ENCODE results near the gene ADAM12. TPM values are rescaled to one million over a fixed set of nuclear protein-coding genes. Genes with fewer than 3 reads are reported as not detected.

The ADAM12 gene
- polyA plus RNA-seq, 3 donors: 0.05 TPM; not detected in 2

DNA sequence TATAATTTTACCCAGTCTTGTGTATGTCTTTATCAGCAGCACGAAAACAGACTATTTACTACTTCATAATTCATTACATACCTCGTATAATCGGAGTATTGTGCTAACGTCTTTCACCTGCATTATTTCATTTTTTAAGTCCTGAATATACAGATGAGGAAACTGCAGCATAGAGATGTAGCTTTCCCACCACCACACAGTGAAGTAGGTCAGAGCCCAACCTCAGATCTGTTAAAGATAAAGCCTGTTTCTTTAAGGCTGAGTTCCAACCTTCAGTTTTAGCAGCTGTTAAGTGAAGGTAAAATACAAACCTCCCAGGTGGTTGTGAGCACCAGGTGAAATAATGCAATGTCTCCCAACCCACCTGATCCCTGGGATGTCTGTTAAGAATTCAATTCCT is 2.0 kb upstream of the ADAM12 start:
- no peak overlapping the region for H3K4me3 Mint-ChIP-seq
- Histone ChIP-seq H4K20me1 (ENCODE audit: insufficient read depth, low read length) (no peaks in the 10 kb centered on the region), H3K4me3 (replicated peaks in 1 of 3; ENCODE audit: low read depth in 2 of 3, low read length in 3 of 3) (no peak overlapping the region), H3K79me2 (ENCODE audit: insufficient read depth, low read length) (no peaks in the 10 kb centered on the region), H2AFZ (ENCODE audit: insufficient read depth, low read depth, low read length, poor library complexity, severe bottlenecking) (no peak overlapping the region), H3K36me3 (replicated peaks in 1 of 2; ENCODE audit: control insufficient read depth in 1 of 2, insufficient read depth in 2 of 2, low read length in 2 of 2) (no peaks in the 10 kb centered on the region), H3K4me2 (replicated peaks; ENCODE audit: extremely low read depth, low read length, poor library complexity, severe bottlenecking) (no peak overlapping the region), H3K9ac (ENCODE audit: insufficient read depth, low read length, poor library complexity, severe bottlenecking) (no peak overlapping the region), H3K4me1 (ENCODE audit: control insufficient read depth in 1 of 2, insufficient read depth in 2 of 2, low read length in 2 of 2) (no peaks in the 10 kb centered on the region), H3K27ac (ENCODE audit: low read depth in 1 of 2, low read length in 2 of 2) (no peak overlapping the region), H3K27me3 (ENCODE audit: control insufficient read depth in 2 of 2, insufficient read depth in 2 of 2, low read length in 2 of 2) (peaks cover 28 to 51% of the 10 kb centered on the region in 2 donors), H3K9me3 (replicated peaks in 1 of 2; ENCODE audit: control insufficient read depth in 1 of 2, insufficient read depth in 1 of 2, low read length in 2 of 2) (peaks cover 0 to 7% of the 10 kb centered on the region in 2 donors)
- H3K36me3 Mint-ChIP-seq: no peaks in the 10 kb centered on the region
- WGBS (ENCODE audit: insufficient coverage): 60% methylated on average over 1 of the region's 4 CpGs
- no peak for DNase-seq
- H3K4me1 Mint-ChIP-seq: peaks cover 6% of the 10 kb centered on the region
- H3K27me3 Mint-ChIP-seq (ENCODE audit: low read depth in 3 of 3): peaks cover 42 to 47% (median 47%) of the 10 kb centered on the region in 3 donors
- H3K9me3 Mint-ChIP-seq: peaks cover 0 to 18% (median 11%) of the 10 kb centered on the region in 7 donors
- TF ChIP-seq, protein P1, sequence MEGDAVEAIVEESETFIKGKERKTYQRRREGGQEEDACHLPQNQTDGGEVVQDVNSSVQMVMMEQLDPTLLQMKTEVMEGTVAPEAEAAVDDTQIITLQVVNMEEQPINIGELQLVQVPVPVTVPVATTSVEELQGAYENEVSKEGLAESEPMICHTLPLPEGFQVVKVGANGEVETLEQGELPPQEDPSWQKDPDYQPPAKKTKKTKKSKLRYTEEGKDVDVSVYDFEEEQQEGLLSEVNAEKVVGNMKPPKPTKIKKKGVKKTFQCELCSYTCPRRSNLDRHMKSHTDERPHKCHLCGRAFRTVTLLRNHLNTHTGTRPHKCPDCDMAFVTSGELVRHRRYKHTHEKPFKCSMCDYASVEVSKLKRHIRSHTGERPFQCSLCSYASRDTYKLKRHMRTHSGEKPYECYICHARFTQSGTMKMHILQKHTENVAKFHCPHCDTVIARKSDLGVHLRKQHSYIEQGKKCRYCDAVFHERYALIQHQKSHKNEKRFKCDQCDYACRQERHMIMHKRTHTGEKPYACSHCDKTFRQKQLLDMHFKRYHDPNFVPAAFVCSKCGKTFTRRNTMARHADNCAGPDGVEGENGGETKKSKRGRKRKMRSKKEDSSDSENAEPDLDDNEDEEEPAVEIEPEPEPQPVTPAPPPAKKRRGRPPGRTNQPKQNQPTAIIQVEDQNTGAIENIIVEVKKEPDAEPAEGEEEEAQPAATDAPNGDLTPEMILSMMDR (IDR thresholded peaks at IDR 0.05): no peak
- H3K27ac Mint-ChIP-seq: no peak overlapping the region
- intact Hi-C loops (cut with micrococcal nuclease): no loop called here

DNA sequence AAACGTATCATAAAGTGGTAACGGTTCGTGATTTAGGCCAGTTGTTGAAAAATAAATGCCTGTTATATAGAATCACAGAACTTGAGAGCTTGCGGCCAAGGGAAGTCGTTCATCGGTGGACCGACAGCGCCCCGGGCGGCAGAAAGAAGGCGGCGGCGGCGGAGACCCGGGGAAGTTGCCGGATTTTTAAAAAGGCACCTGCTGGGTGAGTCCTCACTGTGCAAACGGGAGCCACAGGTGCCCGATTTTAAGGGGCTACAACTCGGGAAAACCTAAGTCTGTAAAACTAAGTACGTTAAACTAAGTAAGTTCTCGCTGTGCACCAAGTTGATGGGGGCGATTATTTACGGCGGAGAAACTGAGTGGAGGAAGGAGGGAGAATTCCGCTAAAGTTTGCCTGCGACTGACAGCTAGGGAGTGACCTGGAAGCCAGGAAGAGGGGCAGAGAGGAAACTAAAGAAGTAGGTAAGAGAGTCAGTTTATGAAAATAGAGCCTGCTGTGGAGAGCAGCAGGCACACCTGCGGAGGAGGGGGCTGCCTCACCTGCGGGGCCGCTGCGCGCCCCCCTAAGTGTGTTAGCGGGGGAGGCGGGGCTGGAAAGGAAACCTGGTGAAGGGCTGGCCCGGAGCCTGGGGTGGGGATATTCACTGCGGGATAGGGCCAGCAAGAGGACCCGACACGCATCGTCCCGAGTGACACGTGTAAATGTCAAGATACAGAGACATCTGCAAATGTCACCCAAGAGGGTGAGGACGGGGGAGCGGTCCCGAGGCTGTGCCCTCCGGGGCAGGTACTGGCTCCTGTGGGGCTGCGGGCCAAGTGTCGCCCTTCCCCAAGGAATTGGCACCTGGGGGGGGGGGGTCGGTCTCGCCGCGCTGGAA is 996 bp downstream of the ADAM12 start:
- H3K79me2 ChIP-seq (ENCODE audit: insufficient read depth, low read length): no peaks in the 10 kb centered on the region
- WGBS (ENCODE audit: insufficient coverage): 4% methylated on average over 48 of the region's 50 CpGs
- no peak overlapping the region for H3K4me3 ChIP-seq (replicated peaks in 1 of 3; ENCODE audit: low read depth in 2 of 3, low read length in 3 of 3)
- peaks cover 38 to 50% (median 48%) of the 10 kb centered on the region in 3 donors for H3K27me3 Mint-ChIP-seq (ENCODE audit: low read depth in 3 of 3)
- H4K20me1 ChIP-seq (ENCODE audit: insufficient read depth, low read length): no peaks in the 10 kb centered on the region
- no peaks in the 10 kb centered on the region for H3K4me1 ChIP-seq (ENCODE audit: control insufficient read depth in 1 of 2, insufficient read depth in 2 of 2, low read length in 2 of 2)
- H3K27ac Mint-ChIP-seq: no peak overlapping the region
- H3K4me2 ChIP-seq (replicated peaks; ENCODE audit: extremely low read depth, low read length, poor library complexity, severe bottlenecking): peak overlapping the region; percentile 4
- H3K9me3 ChIP-seq (replicated peaks in 1 of 2; ENCODE audit: control insufficient read depth in 1 of 2, insufficient read depth in 1 of 2, low read length in 2 of 2): peaks cover 0 to 7% of the 10 kb centered on the region in 2 donors
- peaks cover 0 to 13% (median 9%) of the 10 kb centered on the region in 7 donors for H3K9me3 Mint-ChIP-seq
- peaks cover 28 to 51% of the 10 kb centered on the region in 2 donors for H3K27me3 ChIP-seq (ENCODE audit: control insufficient read depth in 2 of 2, insufficient read depth in 2 of 2, low read length in 2 of 2)
- peaks cover 6% of the 10 kb centered on the region for H3K4me1 Mint-ChIP-seq
- no peak for DNase-seq
- no peak overlapping the region for H2AFZ ChIP-seq (ENCODE audit: insufficient read depth, low read depth, low read length, poor library complexity, severe bottlenecking)
- peak overlapping the region in 1 of 2 donors; percentile 84 for H3K4me3 Mint-ChIP-seq
- intact Hi-C loops (cut with micrococcal nuclease): loop anchor here in 1 of 2 donors (5.0 kb wide), 1 partner anchor 405 kb away; no protein-coding TSS in a partner anchor
- no peaks in the 10 kb centered on the region for H3K36me3 Mint-ChIP-seq
- H3K36me3 ChIP-seq (replicated peaks in 1 of 2; ENCODE audit: control insufficient read depth in 1 of 2, insufficient read depth in 2 of 2, low read length in 2 of 2): no peaks in the 10 kb centered on the region
- no peak overlapping the region for H3K27ac ChIP-seq (ENCODE audit: low read depth in 1 of 2, low read length in 2 of 2)
- no peak overlapping the region for H3K9ac ChIP-seq (ENCODE audit: insufficient read depth, low read length, poor library complexity, severe bottlenecking)
- TF ChIP-seq, protein P1 (IDR thresholded peaks at IDR 0.05): peak; percentile 18
